Kidney epithelial cell (primary cell): Measurements from ENCODE around the gene TMPRSS11A. TPM values are rescaled to one million over a fixed set of nuclear protein-coding genes. Genes with fewer than 3 reads are reported as not detected.

Source experiments
- DNase-seq: peaks from one replicate; pipeline ENCODE4 v3.0.0-alpha.2; 2010; ENCODE audit warnings: low read depth
- H3K27me3 ChIP-seq: 2 replicates; pipeline ENCODE4 v1.6.0; 2011; ENCODE audit warnings: low read length; ENCODE audit not compliant: control insufficient read depth, insufficient read depth
- H3K36me3 ChIP-seq: 2 replicates; pipeline ENCODE4 v1.5.1; 2011; ENCODE audit warnings: low read length; ENCODE audit not compliant: control insufficient read depth, insufficient read depth
- H3K4me3 ChIP-seq: 2 replicates; pipeline ENCODE4 v1.5.1; 2011; ENCODE audit warnings: low read depth, mild to moderate bottlenecking, control low read depth, low read length
- total RNA-seq: library from RNA; depleted of rRNA; stranded (reverse); fragments of >200 nt; gene quantifications from 2 replicates; pipeline ENCODE4 v1.2.3, GENCODE V29; 2015
- TF ChIP-seq, protein P1 (sequence below): IDR thresholded peaks from 2 replicates; pipeline ENCODE4 v1.5.1; 2011; ENCODE audit warnings: mild to moderate bottlenecking, moderate library complexity, low read length, control low read depth, inconsistent platforms; ENCODE audit not compliant: insufficient read depth, poor library complexity, severe bottlenecking

TMPRSS11A gene
- total RNA-seq, 1 donor from 2014 or later: not detected

GRCh38 chr4:67891645-67892044 lies 71.6 kb downstream of the TMPRSS11A start:
- no peak for DNase-seq
- no peaks in the 10 kb centered on the region for H3K36me3 ChIP-seq
- H3K27me3 ChIP-seq: no peaks in the 10 kb centered on the region
- no peak overlapping the region for H3K4me3 ChIP-seq
- TF ChIP-seq, protein P1, sequence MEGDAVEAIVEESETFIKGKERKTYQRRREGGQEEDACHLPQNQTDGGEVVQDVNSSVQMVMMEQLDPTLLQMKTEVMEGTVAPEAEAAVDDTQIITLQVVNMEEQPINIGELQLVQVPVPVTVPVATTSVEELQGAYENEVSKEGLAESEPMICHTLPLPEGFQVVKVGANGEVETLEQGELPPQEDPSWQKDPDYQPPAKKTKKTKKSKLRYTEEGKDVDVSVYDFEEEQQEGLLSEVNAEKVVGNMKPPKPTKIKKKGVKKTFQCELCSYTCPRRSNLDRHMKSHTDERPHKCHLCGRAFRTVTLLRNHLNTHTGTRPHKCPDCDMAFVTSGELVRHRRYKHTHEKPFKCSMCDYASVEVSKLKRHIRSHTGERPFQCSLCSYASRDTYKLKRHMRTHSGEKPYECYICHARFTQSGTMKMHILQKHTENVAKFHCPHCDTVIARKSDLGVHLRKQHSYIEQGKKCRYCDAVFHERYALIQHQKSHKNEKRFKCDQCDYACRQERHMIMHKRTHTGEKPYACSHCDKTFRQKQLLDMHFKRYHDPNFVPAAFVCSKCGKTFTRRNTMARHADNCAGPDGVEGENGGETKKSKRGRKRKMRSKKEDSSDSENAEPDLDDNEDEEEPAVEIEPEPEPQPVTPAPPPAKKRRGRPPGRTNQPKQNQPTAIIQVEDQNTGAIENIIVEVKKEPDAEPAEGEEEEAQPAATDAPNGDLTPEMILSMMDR: no peak

GRCh38 chr4:67886281-67886680 lies 77.0 kb downstream of the TMPRSS11A start:
- no peak for DNase-seq

DNA sequence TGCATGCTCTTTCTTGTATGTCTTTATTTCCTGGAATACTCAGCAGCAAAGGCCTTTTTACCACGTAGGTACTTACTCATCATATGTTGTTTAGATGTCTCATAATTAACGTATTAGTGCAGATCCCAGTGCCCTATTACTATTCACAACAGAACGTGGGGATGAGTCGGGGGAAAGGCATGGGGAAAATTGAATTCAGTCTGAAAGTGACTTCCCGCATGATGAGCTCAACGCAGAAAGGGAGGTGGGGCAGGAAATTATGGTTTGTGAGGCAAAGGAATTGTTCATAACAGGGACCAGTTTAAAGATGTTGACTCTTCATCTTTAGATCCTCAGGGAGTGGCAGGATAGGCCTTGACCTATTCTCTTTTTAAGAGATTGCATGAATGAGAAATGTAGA lies 77.5 kb downstream of the TMPRSS11A start:
- no peak overlapping the region for H3K4me3 ChIP-seq
- DNase-seq: peak; percentile 70

More at GRCh38 chr4:67886281-67886680, 77.0 kb downstream of the TMPRSS11A start:
- TF ChIP-seq, protein P1: no peak
- H3K4me3 ChIP-seq: no peak overlapping the region
- no peaks in the 10 kb centered on the region for H3K27me3 ChIP-seq
- H3K36me3 ChIP-seq: no peaks in the 10 kb centered on the region

DNA sequence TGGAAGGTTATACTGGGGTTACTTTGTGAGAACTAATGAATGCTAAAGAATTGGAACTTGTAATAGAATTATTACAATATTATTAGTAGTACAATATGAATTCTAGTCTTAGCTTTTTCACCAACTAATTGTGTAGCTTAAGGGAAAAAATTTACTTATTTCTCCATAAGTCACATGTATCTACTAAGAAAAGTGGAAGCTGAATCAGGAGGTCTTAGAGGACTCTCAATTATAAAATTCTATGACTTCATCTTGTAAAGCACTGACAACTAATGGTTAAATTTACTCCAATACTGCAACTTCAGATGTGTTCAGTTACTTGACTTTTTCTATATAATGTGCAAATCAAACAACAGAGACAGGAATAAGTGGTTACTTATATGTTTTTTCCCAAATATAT lies 78.6 kb downstream of the TMPRSS11A start:
- H3K36me3 ChIP-seq: no peaks in the 10 kb centered on the region
- no peak overlapping the region for H3K4me3 ChIP-seq
- DNase-seq: no peak
- H3K27me3 ChIP-seq: no peaks in the 10 kb centered on the region
- TF ChIP-seq, protein P1: no peak

More for the DNA sequence above, 77.5 kb downstream of the TMPRSS11A start:
- Histone ChIP-seq H3K36me3 (no peaks in the 10 kb centered on the region), H3K27me3 (no peaks in the 10 kb centered on the region)
- TF ChIP-seq, protein P1: no peak

- H3K27me3 ChIP-seq: no peaks in the 10 kb centered on the region
- H3K4me3 ChIP-seq: no peak within 1 kb of the TSS
- no peaks in the 10 kb centered on the region for H3K36me3 ChIP-seq
- TF ChIP-seq, protein P1: no peak
- no peak for DNase-seq
Observed at GRCh38 chr4:67883902-67884301, 79.4 kb downstream of the TMPRSS11A start, which contains the start of gene TMPRSS11D. Gene TMPRSS11D (minus strand): TSS chr4:67884002. CDS start chr4:67883933, 69 bp downstream.

- TF ChIP-seq, protein P1: no peak
- H3K27me3 ChIP-seq: no peaks in the 10 kb centered on the region
Observed at GRCh38 chr4:67883458-67883857, 79.8 kb downstream of the TMPRSS11A start.

More at GRCh38 chr4:67883458-67883857, 79.8 kb downstream of the TMPRSS11A start:
- H3K4me3 ChIP-seq: no peak overlapping the region
- H3K36me3 ChIP-seq: no peaks in the 10 kb centered on the region
- DNase-seq: no peak
